ENCODE data around the gene CFLAR.

CFLAR gene

DNA sequence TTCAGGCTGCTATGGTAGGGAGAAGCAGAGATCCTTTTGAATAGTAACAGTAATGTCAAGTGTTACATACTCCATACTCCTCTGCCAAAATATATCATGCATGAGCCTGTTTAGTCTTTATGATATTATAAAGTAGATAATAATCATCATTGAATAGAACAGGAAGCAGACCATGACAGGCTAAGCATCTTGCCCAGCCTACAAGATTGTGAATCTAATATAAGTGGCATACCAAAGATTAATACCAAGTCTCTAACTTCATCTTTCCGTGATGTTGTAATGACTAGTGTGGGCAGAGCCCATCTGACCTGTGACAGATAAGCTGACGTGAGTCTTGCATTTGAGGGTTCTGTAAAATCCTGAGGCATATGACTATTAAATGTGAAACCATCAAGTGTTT is 31.1 kb upstream of the CFLAR start:
- 0 out of 2 replicates have a peak, but pooled peaks cover 5% of the 10 kb centered on the region for H3F3A ChIP-seq (ENCODE audit: insufficient read depth)
- H2AFZ ChIP-seq (ENCODE audit: low read depth, low read length, severe bottlenecking) = no peak overlapping the region
- H3K27me3 ChIP-seq (ENCODE audit: low read length) = no peaks in the 10 kb centered on the region
- H3K9me3 ChIP-seq (ENCODE audit: insufficient read depth, low read length) = no peaks in the 10 kb centered on the region
- no peak for TF ChIP-seq EZH2phosphoT487 (conservative IDR thresholded peaks at IDR 0.05; ENCODE audit: low read length)
- TF ChIP-seq, protein P1, sequence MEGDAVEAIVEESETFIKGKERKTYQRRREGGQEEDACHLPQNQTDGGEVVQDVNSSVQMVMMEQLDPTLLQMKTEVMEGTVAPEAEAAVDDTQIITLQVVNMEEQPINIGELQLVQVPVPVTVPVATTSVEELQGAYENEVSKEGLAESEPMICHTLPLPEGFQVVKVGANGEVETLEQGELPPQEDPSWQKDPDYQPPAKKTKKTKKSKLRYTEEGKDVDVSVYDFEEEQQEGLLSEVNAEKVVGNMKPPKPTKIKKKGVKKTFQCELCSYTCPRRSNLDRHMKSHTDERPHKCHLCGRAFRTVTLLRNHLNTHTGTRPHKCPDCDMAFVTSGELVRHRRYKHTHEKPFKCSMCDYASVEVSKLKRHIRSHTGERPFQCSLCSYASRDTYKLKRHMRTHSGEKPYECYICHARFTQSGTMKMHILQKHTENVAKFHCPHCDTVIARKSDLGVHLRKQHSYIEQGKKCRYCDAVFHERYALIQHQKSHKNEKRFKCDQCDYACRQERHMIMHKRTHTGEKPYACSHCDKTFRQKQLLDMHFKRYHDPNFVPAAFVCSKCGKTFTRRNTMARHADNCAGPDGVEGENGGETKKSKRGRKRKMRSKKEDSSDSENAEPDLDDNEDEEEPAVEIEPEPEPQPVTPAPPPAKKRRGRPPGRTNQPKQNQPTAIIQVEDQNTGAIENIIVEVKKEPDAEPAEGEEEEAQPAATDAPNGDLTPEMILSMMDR (IDR thresholded peaks at IDR 0.05; ENCODE audit: insufficient read depth, low read length, poor library complexity, severe bottlenecking) = no peak
- no peak overlapping the region for H3K4me3 ChIP-seq (ENCODE audit: insufficient read depth, low read length, poor library complexity, severe bottlenecking)
- H3K79me2 ChIP-seq (ENCODE audit: insufficient read depth, low read length) = no peaks in the 10 kb centered on the region
- no peak overlapping the region for H3K4me2 ChIP-seq (ENCODE audit: low read depth, low read length, poor library complexity, severe bottlenecking)
- no peak overlapping the region for H3K27ac ChIP-seq (ENCODE audit: low read depth, low read length)
- H3K9ac ChIP-seq (ENCODE audit: low read length) = no peak overlapping the region
- no peaks in the 10 kb centered on the region for H4K20me1 ChIP-seq (ENCODE audit: low read depth, low read length)
- no peaks in the 10 kb centered on the region for H3K9me2 ChIP-seq (replicated peaks; ENCODE audit: insufficient read depth, low read length)
- peaks cover 11% of the 10 kb centered on the region; the same call in 1 of the 2 replicates for H3K36me3 ChIP-seq (ENCODE audit: low read length)

DNA sequence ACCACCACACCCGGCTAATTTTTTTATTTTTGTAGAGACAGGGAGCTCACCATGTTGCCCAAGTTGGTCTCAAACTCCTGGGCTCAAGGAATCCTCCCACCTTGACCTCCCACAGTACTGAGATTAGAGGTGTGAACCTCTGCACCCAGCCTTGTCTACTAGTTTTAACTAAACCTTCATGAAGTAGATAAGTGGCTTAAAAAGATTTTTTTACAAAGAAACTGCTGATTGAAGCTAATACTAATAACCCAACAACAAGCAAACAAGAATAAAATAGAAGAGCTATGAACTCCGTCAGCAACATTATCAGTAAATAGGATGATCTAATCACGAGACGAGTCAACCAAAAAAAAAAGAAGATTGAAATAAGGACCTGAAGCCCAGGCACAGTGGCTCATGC is 25.4 kb upstream of the CFLAR start:
- Histone ChIP-seq H3K36me3 (ENCODE audit: low read length) (no peaks in the 10 kb centered on the region), H2AFZ (ENCODE audit: low read depth, low read length, severe bottlenecking) (no peak overlapping the region), H4K20me1 (ENCODE audit: low read depth, low read length) (no peaks in the 10 kb centered on the region), H3K79me2 (ENCODE audit: insufficient read depth, low read length) (no peaks in the 10 kb centered on the region), H3K4me3 (ENCODE audit: insufficient read depth, low read length, poor library complexity, severe bottlenecking) (no peak overlapping the region), H3K9me3 (ENCODE audit: insufficient read depth, low read length) (no peaks in the 10 kb centered on the region), H3K27me3 (ENCODE audit: low read length) (no peaks in the 10 kb centered on the region), H3K9ac (ENCODE audit: low read length) (no peak overlapping the region), H3F3A (ENCODE audit: insufficient read depth) (no peaks in the 10 kb centered on the region), H3K4me2 (ENCODE audit: low read depth, low read length, poor library complexity, severe bottlenecking) (no peak overlapping the region), H3K27ac (ENCODE audit: low read depth, low read length) (no peak overlapping the region), H3K9me2 (replicated peaks; ENCODE audit: insufficient read depth, low read length) (no peaks in the 10 kb centered on the region)
- TF ChIP-seq, protein P1 (IDR thresholded peaks at IDR 0.05; ENCODE audit: insufficient read depth, low read length, poor library complexity, severe bottlenecking) = no peak
- no peak for TF ChIP-seq EZH2phosphoT487 (conservative IDR thresholded peaks at IDR 0.05; ENCODE audit: low read length)

DNA sequence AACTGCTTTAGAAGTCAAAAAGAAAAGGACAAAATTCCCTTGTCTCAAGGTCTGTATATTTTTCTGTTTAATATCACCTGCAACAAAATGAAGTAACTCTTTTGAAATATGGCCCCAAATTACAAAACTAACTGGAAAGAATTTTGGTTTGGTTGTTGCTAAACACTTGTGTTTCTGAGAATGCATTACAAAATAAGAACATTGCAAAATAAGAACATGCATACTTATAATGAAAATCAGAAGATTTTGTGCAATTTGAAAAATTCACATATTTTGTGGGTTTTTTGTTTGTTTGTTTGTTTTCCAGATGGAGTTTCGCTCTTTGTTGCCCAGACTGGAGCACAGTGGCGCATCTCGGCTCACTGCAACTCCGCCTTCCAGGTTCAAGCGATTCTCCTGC is 22.4 kb upstream of the CFLAR start:
- Histone ChIP-seq H3K27ac (ENCODE audit: low read depth, low read length) (no peak overlapping the region), H3K9me2 (replicated peaks; ENCODE audit: insufficient read depth, low read length) (no peaks in the 10 kb centered on the region), H3K9ac (ENCODE audit: low read length) (no peak overlapping the region), H3K79me2 (ENCODE audit: insufficient read depth, low read length) (no peaks in the 10 kb centered on the region), H2AFZ (ENCODE audit: low read depth, low read length, severe bottlenecking) (no peak overlapping the region), H3K9me3 (ENCODE audit: insufficient read depth, low read length) (no peaks in the 10 kb centered on the region), H3K4me3 (ENCODE audit: insufficient read depth, low read length, poor library complexity, severe bottlenecking) (no peak overlapping the region), H3F3A (ENCODE audit: insufficient read depth) (no peaks in the 10 kb centered on the region), H3K4me2 (ENCODE audit: low read depth, low read length, poor library complexity, severe bottlenecking) (no peak overlapping the region), H3K36me3 (ENCODE audit: low read length) (no peaks in the 10 kb centered on the region), H3K27me3 (ENCODE audit: low read length) (no peaks in the 10 kb centered on the region), H4K20me1 (ENCODE audit: low read depth, low read length) (no peaks in the 10 kb centered on the region)
- TF ChIP-seq, protein P1 (IDR thresholded peaks at IDR 0.05; ENCODE audit: insufficient read depth, low read length, poor library complexity, severe bottlenecking) = no peak
- no peak for TF ChIP-seq EZH2phosphoT487 (conservative IDR thresholded peaks at IDR 0.05; ENCODE audit: low read length)
